ENCODE results near the gene BATF3.
"Not testable (repeated sequence)": the region's sequence is repeated elsewhere in the genome, so short reads cannot be mapped to it uniquely, and the experiment has no call there.

The BATF3 gene

DNA sequence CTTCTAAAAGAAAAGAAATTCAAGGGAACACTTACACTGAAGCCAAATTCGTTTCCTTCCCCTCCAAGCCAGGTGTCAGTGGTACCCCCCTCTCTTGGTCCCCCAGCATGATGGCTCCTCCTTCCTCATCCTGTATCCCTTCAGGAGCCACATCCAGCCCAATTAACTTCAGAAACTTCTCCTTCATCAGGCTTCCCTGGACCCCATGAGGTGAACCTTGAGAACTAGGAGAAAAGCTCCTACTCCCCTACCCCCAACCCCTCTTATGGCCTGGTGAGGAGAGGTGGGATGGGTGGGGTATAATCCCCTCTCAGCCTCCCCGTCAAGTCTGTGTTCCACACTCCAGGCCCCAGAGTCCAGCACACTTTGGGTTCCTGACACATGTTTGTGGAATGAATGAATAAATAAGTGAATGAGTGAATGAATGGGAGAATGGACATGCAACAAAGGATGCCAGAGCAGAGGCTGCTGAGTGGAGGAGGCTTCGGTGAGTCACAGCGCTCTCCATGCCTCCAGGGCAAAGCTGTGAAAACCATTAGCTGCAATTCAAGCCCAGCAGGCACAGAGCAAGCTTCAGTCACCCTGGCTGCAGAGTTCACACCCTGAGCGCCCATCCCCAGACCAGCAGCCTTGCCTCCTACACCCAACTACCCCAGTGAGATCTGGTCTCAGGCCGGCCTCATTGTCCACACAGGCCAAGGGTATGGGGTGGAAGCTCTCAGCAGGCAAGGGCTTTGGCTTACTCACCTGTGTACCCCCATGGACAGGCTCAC lies 43.8 kb downstream of the BATF3 start:
- no peak for DNase-seq

DNA sequence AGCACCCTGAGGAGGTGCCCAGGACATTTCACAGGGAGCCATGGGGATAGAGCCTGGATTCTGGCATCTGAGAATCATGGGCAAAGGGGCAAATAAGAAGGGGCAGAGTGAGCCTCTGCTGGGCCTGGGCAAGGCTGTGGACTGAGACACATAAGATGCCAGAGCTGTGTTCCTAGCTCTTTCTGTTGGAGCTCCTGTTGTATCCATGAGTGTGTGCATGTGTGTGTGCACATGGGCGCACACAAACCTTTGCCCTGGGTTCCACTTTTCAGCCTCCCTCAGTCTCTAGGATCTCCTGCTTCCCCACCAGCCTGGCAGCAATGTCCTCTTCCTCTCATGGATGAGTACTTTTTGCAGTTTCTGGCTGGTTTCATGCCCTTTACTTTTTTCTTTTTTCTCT lies 47.0 kb downstream of the BATF3 start:
- DNase-seq: no peak

DNA sequence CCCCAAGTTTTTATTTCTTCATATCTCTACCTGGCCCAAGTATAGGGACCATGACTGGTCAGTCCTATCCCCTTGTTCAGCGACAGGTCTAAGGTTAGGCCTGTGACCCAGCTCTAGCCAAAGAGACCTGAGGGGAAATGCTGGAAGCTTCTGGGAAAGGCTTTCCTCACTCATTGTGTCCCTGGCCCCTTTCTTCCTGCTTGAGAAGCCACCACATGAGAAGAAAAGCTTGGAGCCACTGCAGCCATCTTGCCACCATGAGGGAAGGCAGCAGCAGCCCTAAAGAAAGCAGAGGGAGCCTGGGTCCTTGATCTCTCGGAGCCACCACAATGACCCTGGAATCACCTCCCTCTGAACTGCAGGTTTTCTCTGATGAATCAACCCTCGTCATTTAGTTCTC lies 47.7 kb downstream of the BATF3 start:
- no peak for DNase-seq

DNA sequence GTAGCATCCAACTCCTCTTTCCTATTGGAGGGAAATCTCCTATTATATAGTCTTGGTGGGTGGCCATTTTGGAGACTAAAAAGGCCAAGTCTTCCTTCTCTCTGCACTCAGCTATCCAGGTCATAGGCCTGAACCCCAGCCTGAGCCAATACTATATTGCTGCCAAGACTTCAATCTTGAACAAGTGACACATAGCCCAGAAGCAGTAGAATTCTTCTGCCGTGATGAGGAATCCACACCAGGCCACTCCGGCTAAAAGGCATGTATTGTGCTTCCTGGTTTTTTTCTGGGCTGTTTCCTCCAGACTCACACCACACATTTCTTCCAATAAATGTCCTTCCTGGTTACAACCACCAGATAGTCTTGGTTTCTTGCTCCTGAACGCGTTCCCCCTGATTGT lies 48.1 kb downstream of the BATF3 start:
- DNase-seq: no peak

DNA sequence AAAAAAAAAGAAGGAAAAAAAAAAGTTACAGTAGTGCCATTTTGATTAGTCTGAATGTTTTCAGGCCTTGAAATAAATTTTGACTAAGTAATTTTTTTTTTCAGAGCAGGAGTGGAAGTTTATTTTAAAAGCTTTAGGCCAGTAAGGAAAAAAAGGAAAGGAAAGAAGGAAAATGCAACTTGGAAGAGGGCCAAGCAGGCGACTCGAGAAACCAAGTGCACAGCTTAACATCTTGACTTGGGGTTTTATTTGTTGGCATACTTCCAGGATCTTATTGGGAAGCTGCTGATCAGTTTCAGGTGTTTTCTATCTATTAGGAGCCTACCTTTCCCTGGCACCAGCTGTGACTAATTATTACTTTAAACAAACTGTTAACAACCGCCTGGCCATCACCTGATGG lies 49.4 kb downstream of the BATF3 start:
- DNase-seq: no peak

DNA sequence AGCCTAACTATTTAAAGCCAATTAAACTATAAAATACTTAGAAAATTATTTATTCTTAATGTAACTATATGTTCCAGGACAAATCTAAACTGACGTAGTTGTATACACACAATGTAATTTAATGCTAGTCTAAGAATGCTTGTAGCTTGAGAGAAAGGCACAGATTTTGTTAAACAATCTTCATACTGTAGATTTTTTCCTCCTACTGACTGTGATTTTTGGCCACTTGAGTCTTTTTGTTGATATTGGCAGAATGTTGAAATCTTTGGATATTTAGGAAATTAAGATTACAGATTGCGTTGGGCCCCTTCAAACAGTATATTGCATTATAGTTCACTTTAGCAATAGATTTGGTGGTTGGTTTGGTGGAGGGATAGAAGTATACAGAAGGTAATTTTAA lies 50.6 kb downstream of the BATF3 start:
- no peak for DNase-seq

DNA sequence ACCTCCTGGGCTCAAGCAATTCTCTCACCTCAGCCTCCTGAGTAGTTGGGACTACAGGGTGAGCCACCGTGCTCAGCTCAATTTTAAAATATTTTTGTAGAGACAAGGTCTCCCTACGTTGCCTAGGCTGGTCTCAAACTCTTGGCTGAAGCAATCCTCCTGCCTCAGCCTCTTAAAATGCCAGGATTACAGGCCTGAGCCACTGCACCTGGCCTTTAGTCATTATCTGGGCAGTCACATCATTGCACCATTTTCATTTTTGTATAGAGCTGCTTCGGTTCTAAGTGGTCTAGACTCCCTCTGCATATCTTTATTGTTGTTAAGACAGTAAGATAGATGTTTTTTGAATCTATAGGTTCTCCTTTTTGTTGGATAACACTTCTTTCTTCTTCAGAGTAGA lies 51.2 kb downstream of the BATF3 start:
- DNase-seq: no peak

DNA sequence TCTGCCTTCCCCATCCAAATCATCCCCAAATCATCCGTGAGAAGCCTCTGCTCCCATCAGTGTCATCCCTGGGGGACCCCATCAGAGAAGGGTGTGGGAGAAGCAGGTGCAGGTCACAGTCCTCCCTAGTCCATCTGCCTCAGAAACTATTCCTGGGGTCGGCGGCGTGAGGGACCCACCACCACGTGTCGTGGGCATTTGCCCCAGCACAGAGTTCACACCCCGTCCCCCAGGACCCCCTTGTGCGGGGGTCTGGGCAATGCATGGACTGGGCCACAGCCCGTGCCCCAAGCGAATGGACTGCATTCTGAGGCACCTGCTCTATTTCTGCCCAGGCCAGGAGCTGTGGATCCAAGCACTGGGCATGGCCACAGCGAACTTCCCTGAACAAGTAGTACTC lies 52.6 kb downstream of the BATF3 start:
- no peak for DNase-seq

DNA sequence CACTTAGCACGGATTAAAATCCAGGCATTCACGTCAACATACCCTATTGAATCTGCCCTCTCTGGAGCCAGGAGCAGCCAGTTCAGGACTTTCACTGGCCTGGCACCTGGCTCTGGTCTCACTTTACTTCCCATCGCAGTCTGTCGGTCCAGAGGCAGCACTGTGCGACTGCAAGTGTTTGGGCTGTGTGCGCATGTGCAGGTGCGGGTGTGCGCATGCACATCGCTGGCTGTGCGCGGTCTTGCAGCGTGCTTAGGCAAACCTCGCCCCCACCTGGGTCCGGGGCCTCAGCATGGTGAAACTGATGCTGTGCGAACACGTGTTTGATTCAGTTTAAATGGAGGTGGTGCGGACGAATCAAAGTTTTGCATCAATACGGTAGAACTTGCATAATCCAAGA lies 53.1 kb downstream of the BATF3 start:
- no peak for DNase-seq

DNA sequence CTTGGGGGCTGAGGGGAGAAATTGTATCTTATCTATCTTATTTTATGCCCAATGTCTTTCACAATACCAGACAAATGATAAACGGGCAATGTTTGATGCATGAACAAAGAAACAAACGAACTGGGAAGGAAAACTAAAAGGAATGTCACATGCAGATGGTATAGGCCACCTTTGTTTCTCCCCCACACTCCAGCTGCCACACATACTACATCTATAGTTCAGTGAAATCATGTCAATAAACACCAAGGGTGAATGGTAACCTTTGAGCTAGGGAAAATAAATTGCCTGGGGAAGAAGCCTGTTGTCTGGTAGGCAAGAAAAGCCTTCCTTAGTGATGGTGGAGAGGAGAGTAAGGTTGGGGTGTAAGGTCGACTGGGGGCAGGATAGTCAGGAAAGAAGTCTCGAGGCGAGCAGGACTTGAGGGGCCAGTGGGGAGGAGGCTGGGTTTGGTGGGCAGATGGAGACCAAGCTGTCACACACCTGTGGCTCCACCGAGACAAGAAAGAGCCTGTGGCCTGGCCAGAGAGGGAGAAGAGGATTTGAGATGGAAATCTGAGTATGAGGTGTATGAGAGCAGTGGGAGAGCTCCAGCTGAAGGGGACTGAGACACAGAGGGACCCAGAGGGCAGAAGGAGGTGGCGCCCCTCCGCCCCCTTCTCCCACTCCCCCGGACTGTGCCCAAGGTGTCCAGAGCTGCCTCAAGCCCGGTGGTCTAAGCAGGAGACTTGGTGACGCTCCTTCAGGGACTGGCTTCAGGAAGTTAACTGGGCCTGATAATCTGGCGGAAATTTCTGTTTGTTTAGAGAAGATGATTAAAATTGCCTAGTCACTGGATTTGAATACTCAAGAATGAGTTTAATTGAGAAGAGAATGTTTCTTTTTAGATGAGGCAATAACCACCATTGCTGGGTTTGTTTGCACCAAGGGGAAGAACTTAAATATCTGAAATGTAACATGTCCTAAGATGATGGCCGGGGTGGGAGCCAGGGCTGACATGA lies 53.8 kb downstream of the BATF3 start:
- DNase-seq: no peak

DNA sequence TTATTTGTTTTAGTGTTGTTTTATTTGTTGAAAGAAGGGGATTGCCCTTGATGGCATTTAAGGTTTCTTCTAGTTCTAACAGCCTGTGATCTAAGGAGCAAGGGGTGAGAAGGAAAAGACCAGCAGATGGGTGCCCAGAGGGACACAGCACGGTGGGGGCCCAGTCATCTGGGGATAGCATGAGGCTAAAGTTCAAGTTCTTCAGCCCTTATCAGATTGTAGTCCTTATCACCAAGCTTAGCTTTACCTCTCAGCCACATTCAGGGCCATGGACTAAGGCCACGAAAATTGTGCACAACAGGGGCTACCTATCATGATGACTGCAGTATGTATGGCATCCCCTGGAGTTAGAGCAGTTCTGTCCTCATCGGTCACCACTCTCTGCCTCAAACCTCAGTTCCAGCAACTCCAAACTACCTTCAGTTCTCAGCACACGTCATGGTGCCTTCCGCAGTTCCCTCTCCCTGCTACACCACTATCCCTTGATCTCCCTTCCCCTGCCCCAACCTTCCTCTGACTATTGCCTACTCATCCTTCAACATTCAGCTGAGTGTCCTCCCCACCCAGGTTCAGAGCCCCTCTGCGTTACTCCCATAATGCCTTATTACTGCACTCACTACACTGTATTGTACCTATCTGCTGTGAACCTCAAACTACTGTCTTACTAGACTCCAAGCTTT lies 54.6 kb downstream of the BATF3 start:
- no peak for DNase-seq

DNA sequence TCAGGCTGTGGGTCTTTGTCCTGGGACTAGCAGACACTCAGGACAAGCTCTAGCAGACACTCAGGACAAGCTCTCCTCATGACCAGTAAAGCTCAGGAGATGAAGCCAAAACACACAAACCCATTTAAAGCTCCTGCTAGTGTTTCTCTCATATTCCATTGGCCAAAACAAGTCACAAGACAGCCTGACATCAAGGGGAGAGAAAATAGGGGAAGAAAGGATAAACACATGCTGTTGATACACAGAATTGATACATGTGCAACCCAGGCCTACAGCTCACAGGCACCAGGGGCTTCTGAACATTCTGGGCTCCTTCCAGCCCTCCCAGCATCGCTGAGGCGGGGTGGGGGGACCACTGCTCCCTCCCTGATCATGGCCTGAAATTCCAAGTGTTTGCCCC lies 55.8 kb downstream of the BATF3 start:
- DNase-seq: no peak

DNA sequence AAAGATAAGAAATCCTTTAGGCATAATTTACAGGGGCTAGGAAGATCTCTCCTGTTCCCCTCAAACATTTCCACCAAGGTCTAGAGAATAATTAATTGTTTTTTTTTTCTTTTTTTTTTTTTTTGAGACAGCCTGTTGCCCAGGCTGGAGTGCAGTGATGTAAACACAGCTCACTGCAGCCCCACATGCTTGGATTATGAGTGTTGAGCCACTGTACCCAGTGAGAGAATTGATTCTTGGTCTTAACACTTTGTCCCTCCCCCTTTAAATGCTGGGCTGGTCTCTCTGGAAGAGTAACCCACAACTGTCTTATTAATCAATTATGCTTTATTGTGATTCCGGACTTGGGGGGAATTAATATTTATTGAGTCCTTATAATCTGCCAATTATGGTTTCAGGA lies 57.7 kb downstream of the BATF3 start:
- no peak for DNase-seq

DNA sequence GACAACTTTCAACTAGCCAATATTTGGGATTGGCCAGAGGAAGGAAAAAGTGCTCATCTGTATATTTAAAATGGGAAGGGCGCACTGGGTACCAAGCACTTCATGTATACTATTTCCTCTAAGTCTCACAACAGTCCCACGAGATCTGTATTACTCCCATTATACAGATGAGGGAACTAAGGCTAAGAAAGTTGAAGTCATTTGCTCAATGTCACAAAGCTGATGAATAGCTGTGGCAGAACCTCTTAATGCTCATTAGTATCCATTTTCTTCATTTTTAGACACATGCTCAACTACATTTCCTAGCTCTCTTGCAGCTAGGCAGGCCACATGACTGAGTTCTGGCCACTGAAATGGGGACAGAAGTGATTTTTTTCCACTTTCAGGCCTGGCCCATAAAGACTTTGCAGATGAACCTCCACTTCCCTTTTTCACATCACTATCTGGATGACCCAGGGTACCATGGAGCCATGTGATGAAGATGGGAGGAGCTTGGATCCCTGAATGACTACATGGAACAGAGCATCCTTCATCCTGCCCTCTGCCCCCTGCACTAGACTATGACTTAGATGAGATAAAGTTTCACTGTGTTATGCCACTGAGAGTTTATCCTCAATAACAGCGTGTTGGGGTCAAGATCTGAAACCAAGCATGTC lies 59.3 kb downstream of the BATF3 start:
- DNase-seq: no peak

DNA sequence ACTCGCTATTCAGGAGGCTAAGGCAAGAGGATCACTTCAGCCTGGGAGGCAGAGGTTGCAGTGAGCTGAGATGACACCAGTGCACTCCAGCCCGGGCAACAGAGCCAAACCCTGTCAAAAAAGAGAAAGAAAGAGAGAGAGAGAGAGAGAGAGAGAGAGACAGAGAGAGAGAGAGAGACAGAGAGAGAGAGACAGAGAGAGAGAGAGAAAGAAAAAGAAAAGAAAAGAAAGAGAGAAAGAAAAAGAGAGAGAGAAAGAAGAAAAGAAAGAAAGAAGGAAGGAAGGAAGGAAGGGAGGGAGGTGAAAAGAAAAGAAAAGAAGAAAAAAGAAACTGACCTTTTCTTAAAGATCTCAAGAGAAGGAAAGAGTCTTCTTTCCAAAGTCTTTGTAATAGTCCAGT lies 60.1 kb downstream of the BATF3 start:
- DNase-seq: not testable (repeated sequence)

DNA sequence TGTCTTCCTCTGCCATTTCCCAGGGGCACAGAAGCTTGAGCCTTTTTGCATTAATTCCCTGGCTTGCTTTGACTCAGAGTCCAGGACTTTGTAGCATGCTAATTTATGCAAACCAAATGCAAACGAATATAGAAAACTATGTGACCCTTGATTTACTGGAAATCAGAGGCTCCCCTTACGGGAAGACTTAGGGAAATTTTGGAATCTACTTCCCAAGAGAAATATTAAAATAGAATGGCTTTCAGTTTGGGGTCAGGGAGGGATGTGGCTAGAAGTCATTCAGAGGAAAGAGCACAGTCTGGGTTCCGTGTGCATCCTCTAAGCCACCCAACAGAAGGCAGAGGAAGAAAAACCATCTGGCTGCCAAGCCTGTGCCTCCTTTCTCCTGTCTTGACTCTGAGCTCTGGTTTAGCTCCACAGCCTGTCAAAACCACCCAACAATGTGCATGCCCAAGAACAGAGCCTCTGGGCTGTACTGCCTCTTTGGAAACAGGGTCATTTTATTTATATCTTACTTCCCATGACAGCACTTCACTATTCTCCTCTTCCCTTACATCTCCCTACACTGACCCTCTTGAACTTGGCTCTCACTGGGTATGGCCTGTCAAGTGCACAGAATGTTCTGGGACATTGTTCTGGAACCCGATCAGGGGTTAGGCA lies 61.0 kb downstream of the BATF3 start:
- no peak for DNase-seq

DNA sequence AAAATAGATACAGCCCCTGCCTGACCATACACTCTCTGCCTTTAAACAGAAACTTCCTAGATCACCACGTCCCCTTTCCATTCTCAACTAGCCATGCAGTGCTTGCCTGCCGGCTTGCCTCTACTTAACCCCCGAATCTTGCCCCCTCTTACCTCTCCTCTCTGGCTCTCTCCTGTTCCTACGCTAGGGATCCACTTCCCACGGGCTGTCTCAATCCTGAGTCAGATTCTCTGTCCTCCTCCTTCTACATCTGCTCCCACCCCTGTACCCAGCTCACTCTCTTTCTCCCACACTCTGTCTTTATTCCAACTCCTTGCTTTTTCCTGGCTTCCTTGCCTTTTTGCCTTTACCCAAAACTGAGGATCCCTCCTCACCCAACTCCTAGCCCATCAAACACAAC lies 61.7 kb downstream of the BATF3 start:
- DNase-seq: no peak

Measured in activated gamma-delta T cell (primary cell).